Kidney glomerular epithelial cell (primary cell): Measurements from ENCODE around the gene RPL15.
A peak's percentile ranks its signal among the peaks of the same experiment; 100 is the strongest.
"Not testable (repeated sequence)": the region's sequence is repeated elsewhere in the genome, so short reads cannot be mapped to it uniquely, and the experiment has no call there.

Experiments used
- DNase-seq: peaks from one replicate; lab custom pipeline; 2025; lab: John Stamatoyannopoulos, UW

Gene RPL15

GRCh38 chr3:23889950-23890349 lies 27.0 kb upstream of the RPL15 start:
- DNase-seq = no peak

DNA sequence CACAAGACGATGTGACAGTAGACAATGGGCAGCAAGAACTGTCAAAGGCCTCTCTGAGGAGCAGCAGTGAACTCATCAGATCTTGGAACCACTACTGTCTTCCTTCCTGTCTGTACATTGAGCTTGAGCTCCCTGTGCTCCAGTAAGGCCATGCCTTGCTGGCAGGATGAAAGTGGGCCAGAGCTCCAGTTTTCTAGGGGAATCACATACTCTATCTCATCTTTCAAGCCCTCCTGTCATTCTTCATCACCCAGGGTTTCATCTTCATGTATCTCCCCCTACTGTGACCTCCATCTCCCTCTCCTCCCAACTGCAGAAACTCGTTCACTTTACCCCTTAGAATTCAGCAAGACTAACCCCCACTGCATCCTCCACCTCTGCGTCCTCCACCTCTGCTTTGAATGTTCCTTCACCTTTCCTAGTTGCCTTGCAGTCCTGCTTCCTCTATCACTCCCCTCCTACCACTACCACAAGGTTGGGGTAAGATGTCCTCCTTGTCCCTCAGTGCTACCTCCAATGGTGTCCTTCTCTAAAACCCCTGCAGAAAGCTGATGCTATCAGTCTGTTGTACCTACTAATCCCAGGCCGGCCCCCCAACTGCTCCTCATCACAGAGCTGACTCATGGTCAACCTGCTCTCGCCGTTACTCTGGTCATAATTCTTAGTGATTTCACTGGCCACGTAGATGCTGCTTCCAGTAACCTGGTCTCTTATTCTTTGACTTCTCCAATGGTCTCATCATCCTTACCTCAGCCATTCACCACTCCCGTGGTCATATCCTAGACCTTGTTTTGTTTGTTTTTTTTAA lies 22.5 kb upstream of the RPL15 start:
- DNase-seq = no peak

GRCh38 chr3:23895181-23895580 lies 21.8 kb upstream of the RPL15 start:
- DNase-seq = no peak

DNA sequence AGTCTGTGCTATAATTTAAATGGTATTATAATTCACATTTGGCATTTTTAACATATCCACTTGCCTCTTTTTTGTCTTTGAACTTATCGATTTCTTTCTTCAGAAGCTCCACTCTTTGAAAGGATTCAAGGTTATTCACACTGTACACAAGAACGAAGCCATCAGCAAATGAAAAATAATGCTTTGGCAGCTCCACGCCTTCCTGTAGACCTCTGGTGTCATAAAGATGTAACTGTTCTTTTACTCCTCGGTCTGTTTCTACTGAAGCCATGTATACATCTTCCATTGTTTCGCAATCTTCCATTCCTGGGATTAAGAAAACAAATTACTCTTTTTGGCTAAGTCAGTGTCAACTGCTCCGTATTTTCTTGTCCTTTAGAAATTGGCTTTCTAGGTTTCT lies 16.2 kb upstream of the RPL15 start:
- DNase-seq = no peak

- no peak for DNase-seq
Observed at GRCh38 chr3:23904545-23904944, 12.4 kb upstream of the RPL15 start.

DNA sequence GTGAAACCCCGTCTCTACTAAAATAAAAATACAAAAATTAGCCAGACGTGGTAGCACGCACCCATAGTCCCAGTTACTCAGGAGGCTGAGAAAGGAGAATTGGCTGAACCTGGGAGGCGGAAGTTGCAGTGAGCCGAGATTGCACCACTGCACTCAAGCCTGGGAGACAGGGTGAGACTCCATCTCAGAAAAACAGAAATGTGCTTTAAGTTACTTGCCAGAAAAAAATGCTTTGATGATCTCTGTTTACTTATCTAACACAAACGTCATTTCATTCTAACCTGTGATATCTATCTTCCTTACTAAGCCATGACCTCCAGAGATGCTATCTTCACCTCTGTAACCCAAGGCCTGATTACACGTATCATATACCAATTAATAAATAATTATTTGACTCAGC lies 7.6 kb upstream of the RPL15 start:
- no peak for DNase-seq

DNA sequence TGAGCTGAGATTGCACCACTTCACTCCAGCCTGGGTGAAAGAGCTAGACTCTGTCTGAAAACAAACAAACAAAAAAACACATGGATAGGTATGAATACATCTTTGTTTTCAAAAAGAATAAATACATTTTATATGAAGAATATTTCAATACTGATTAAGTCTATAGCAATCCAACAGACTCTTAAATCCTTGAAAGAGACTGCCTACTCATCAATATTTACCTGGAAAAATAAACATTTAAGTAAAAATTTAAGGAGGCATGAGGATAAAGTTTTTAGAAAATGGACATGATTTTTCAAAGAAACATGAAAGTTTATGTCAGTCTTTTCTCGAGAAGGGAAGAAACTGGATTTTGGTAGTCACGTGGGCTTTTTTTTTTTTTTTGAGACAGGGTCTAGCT lies 5.5 kb upstream of the RPL15 start:
- DNase-seq = no peak

- not testable (repeated sequence) for DNase-seq
Observed at GRCh38 chr3:23912335-23912734, 4.6 kb upstream of the RPL15 start.

DNA sequence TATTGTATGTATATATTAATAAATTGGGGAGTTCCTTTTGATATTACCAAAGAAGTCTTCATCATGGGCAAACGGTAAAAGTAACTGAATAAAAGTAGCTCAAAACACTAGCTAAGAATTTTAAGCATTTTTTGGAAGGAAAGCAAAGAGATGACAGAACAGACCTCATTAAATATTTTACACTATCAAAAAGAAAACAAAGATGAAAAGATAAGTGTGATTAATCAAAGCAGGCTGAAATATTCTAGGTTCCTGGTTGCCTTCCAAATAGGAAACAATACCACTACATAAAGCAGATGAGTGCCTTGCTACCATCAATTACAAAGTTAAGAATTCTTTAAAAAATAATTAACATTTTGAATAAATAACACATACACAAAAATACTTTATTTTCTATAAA lies 3.8 kb upstream of the RPL15 start:
- DNase-seq = no peak

DNA sequence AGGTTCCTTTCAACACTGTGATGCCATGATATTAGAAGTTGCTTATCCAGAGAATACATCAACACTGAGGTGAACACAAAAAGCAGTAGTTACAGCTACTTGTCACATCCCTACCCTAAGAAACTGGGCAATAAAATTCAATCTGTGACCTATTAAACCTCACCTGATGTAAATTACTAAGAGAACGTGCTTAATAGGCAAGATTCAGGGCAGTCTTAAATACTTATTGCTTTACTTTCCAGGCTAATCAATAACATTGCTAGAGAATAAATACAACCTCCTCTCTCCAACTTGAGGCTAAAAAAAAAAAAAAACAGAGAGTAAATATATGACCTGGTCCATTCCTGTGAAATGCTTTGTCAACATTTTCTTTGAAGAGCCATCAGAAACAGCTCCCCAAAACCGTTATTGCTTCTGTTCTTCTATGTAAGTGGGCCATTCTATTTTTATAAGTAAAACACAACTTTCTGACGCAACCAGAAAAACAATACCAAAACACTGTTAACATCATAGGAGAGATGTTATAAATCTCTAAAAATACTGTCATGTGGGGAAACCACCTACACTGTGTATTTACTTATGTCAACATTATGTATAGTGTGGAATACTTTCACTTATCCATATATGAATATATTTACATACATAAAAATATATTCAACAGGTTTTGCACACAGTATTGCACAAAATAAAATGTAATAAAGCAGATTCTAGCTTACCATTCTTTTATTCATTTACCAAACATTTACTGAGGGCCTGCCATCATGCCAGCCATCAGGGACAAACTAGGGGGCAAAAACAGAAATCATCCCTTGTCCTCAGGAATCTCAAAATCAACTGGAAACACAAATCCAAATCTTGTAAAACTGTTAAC lies 2.8 kb upstream of the RPL15 start:
- no peak for DNase-seq

- DNase-seq = no peak
Observed at GRCh38 chr3:23915537-23916108, 1.3 kb upstream of the RPL15 start.

GRCh38 chr3:23916152-23916885 lies 613 bp upstream of the RPL15 start:
- no peak for DNase-seq

- not testable (repeated sequence) for DNase-seq
Observed at GRCh38 chr3:23917679-23918303, 859 bp downstream of the RPL15 start.

DNA sequence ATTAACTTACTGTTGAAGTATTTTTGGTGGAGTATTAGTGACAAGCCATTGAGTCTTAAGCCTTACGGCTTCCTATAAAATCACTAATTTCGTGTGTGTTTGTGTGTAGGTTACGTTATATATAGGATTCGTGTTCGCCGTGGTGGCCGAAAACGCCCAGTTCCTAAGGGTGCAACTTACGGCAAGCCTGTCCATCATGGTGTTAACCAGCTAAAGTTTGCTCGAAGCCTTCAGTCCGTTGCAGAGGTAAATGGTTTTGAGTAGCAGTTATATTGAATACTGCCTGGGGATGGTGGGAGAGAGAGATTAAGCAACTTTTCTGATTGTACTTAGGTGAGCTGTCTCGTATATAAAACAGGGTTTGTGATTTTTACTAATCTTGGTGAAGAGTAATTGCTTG lies 1.4 kb downstream of the RPL15 start:
- not testable (repeated sequence) for DNase-seq

GRCh38 chr3:23919628-23920027 lies 2.7 kb downstream of the RPL15 start:
- no peak for DNase-seq

DNA sequence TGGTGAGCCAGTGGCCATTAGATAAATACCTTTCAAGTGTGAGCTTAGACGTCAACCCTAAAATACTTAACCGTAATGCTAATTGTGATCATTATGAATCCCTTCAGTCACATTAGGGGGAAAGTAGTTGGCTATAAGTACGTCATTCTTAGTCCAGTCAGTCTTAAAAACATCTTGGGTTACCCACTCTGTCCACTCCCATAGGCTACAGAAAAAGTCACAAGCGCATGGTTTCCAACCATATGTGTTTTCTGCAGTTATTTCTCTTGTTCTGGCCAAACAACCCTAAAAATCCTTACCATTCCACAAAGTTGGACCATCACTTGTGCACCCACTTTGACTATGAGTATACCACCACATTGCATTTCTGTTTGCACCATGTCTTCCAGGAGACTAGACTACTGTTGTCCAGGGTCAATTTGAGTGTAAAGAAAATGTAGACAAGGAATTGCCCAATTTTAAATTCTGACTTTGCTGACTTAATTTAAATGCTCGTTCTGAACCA lies 3.3 kb downstream of the RPL15 start:
- DNase-seq = no peak

DNA sequence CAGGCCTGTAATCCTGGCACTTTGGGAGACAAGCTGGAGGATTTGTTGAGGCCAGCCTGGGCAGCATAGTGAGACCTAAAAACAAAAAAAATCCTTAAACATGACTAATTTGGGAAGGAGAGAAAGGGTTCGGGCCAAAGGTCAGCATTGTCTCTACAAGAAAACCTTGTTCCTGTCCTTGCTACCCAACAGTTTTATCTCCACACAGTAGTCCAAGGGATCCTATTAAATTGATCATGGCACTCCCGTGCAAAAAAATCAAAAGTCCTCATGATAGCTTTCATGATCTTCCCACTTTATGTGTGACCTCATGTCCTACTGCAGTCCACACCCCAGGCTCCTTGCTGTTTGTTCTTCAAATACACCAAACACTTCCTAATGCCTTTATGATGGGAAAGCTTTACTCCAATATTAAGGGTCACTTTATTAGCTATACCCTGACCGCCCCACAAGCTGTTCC lies 4.2 kb downstream of the RPL15 start:
- DNase-seq = no peak

DNA sequence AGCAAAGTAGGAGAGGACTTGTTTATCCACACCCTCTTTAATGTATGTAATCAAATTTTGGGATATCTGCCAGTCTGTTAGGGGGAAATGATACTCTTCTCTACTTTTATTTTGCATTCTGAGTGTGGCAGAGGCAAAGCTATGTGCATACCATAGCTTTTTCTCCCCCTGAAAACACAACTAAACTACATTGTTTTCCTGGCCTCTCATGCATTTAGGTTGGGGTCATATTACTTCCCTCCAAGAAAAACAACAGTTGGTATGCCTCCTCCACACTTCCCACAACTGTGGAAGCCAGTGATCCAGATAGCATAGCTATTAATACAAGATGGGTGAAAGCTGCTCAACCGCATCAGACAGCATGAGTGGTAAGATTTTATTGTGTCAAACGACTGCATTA lies 6.9 kb downstream of the RPL15 start:
- peak; percentile 89 for DNase-seq

DNA sequence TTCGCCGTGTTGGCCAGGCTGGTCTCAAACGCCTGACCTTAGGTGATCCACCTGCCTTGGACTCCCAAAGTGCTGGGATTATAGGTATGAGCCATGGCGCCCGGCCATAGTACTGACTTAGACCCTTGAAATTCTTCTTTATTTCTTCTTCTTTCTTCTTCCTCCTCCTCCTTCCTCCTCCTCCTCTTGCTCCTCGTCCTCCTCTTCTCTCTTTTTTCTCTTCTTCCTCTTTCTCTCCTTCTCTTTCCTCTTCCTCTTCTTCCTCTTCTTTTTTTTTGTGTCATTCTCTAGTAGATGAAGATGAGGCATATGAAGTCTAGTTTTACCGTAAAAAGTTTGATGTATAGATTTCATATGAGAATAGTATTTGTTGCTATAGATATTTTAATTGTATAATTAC lies 9.3 kb downstream of the RPL15 start:
- DNase-seq = no peak

- DNase-seq = no peak
Observed at GRCh38 chr3:23926736-23927135, 9.8 kb downstream of the RPL15 start.

DNA sequence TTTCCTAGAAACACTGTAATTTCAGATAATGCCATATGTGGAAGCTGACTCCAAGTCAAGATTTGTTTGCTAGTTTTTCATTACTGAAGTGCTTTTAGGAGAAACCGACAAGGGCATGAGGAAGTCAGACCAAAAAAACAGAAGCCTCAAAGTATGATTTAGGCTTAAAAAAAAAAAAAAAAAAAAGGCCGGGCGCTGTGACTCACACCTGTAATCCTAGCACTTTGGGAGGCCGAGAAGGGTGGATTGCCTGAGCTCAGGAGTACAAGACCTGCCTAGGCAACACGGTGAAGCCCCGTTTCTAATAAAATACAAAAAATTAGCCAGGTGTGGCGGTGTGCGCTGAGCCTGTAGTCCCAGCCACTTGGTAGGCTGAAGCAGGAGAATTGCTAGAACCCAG lies 11.6 kb downstream of the RPL15 start:
- no peak for DNase-seq
